NCI-H82 treated with DMSO at 0.1 percent for 48 hours (cell line): ENCODE results near the gene ZNF740.
"Not testable (repeated sequence)": the region's sequence is repeated elsewhere in the genome, so short reads cannot be mapped to it uniquely, and the experiment has no call there.

Experiments used
- DNase-seq: peaks from one replicate; lab custom pipeline; 2025; ENCODE audit not compliant: unreplicated experiment; lab: John Stamatoyannopoulos, UW

ZNF740 gene

GRCh38 chr12:53180220-53180930, at the start of gene ZNF740, which contains the start of gene CSAD:
ZNF740 (plus strand) TSS chr12:53180722; CDS start chr12:53181984, 1,262 bp downstream.
CSAD (minus strand) TSS chr12:53180925; CDS start chr12:53173470, 7,455 bp downstream.
- DNase-seq, result peak; percentile 94

GRCh38 chr12:53131844-53132243, 48.7 kb upstream of the ZNF740 start:
- no peak for DNase-seq

- DNase-seq, result no peak
These were observed 46.8 kb upstream of the ZNF740 start for GRCh38 chr12:53133722-53134121.

GRCh38 chr12:53143355-53143754, 37.2 kb upstream of the ZNF740 start:
- no peak for DNase-seq

GRCh38 chr12:53145383-53146260, 34.9 kb upstream of the ZNF740 start:
- DNase-seq, result no peak

- DNase-seq, result no peak
These were observed 33.3 kb upstream of the ZNF740 start for GRCh38 chr12:53147181-53147580.

- no peak for DNase-seq
These were observed 32.9 kb upstream of the ZNF740 start for GRCh38 chr12:53147653-53148052.

GRCh38 chr12:53151039-53151438, 29.5 kb upstream of the ZNF740 start:
- DNase-seq, result no peak

- no peak for DNase-seq
These were observed 28.1 kb upstream of the ZNF740 start for GRCh38 chr12:53152390-53152789.

GRCh38 chr12:53159195-53159839, 21.2 kb upstream of the ZNF740 start:
- peak; percentile 60 for DNase-seq

- DNase-seq, result no peak
These were observed 20.5 kb upstream of the ZNF740 start for GRCh38 chr12:53160000-53160399.

- DNase-seq, result no peak
These were observed 19.8 kb upstream of the ZNF740 start for GRCh38 chr12:53160673-53161072.

- DNase-seq, result no peak
These were observed 19.2 kb upstream of the ZNF740 start for GRCh38 chr12:53161119-53161911.

GRCh38 chr12:53163008-53163407, 17.5 kb upstream of the ZNF740 start:
- not testable (repeated sequence) for DNase-seq

- DNase-seq, result no peak
These were observed 13.7 kb upstream of the ZNF740 start for GRCh38 chr12:53166837-53167236.

GRCh38 chr12:53169644-53170043, 10.9 kb upstream of the ZNF740 start:
- no peak for DNase-seq

GRCh38 chr12:53170215-53170614, 10.3 kb upstream of the ZNF740 start:
- no peak for DNase-seq

GRCh38 chr12:53170876-53171724, 9.4 kb upstream of the ZNF740 start:
- DNase-seq, result no peak

- DNase-seq, result no peak
These were observed 8.7 kb upstream of the ZNF740 start for GRCh38 chr12:53171725-53172329.
